Measurements from ENCODE around the gene IMMP1L. TPM values are rescaled to one million over a fixed set of nuclear protein-coding genes. Genes with fewer than 3 reads are reported as not detected.

Gene IMMP1L
- total RNA-seq, 1 donor from 2014 or later = 37.4 TPM

DNA sequence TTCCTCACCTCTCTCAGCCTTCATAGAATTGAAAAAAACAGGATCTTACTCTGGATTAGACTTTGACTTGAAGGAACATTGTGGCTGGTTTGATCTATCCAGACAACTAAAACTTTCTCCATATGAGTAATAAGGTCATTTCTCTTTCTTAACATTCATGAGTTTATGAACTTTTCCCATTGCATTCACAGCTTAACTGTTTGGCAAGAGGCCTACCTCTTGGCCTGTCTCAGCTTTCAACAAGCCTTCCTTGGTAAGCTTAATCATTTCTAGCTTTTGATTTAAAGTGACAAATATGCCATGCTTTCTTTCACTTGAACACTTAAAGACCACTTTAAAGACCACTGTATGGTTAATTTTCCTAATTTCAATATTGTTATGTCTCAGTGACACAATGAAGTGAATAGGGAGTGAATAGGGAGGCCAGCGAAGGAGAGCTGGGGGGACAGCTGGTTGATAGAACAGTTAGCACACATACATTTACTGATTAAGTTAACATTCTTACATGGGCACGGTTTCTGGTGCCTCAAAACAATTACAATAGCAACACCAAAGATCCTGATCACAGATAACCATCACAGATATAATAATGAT is 17.0 kb downstream of the IMMP1L start:
- DNase-seq (ENCODE audit: low spot score in 2 of 2, unreplicated experiment in 2 of 2) = no peak
- H3K4me1 Mint-ChIP-seq = peaks cover 8% of the 10 kb centered on the region
- H3K4me3 Mint-ChIP-seq = no peak overlapping the region
- no peak overlapping the region for H3K27ac Mint-ChIP-seq
- no peaks in the 10 kb centered on the region for H3K27me3 Mint-ChIP-seq (ENCODE audit: low read depth)
- TF ChIP-seq, protein P1, sequence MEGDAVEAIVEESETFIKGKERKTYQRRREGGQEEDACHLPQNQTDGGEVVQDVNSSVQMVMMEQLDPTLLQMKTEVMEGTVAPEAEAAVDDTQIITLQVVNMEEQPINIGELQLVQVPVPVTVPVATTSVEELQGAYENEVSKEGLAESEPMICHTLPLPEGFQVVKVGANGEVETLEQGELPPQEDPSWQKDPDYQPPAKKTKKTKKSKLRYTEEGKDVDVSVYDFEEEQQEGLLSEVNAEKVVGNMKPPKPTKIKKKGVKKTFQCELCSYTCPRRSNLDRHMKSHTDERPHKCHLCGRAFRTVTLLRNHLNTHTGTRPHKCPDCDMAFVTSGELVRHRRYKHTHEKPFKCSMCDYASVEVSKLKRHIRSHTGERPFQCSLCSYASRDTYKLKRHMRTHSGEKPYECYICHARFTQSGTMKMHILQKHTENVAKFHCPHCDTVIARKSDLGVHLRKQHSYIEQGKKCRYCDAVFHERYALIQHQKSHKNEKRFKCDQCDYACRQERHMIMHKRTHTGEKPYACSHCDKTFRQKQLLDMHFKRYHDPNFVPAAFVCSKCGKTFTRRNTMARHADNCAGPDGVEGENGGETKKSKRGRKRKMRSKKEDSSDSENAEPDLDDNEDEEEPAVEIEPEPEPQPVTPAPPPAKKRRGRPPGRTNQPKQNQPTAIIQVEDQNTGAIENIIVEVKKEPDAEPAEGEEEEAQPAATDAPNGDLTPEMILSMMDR (IDR thresholded peaks at IDR 0.05; ENCODE audit: unreplicated experiment) = no peak
- H3K9me3 Mint-ChIP-seq = peaks cover 25% of the 10 kb centered on the region
- peaks cover 44% of the 10 kb centered on the region for H3K36me3 Mint-ChIP-seq

DNA sequence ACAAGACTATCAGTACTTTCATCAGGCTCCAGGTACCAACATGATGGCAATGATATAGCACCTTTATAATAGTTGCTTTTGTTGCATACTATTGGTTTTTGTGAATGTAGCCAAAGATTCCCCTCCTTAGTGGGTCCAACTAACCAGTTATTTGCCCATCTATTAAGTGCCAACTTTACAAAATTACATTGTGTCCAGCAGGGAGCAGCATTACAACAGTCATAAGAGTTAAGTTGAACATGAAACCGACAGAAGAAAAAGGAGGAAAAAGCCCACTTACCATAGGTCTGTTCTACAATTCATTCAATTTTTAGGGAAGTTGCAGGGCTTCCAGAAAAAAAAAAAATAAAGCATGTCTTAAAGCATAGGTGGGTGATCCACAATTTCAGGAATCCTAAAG is 21.6 kb downstream of the IMMP1L start:
- Mint-ChIP-seq H3K4me1 (peaks cover 8% of the 10 kb centered on the region), H3K36me3 (peaks cover 11% of the 10 kb centered on the region), H3K4me3 (no peak overlapping the region), H3K9me3 (no peaks in the 10 kb centered on the region), H3K27me3 (ENCODE audit: low read depth) (no peaks in the 10 kb centered on the region), H3K27ac (no peak overlapping the region)
- DNase-seq (ENCODE audit: low spot score in 2 of 2, unreplicated experiment in 2 of 2) = no peak
- TF ChIP-seq, protein P1 (IDR thresholded peaks at IDR 0.05; ENCODE audit: unreplicated experiment) = peak; percentile 32

DNA sequence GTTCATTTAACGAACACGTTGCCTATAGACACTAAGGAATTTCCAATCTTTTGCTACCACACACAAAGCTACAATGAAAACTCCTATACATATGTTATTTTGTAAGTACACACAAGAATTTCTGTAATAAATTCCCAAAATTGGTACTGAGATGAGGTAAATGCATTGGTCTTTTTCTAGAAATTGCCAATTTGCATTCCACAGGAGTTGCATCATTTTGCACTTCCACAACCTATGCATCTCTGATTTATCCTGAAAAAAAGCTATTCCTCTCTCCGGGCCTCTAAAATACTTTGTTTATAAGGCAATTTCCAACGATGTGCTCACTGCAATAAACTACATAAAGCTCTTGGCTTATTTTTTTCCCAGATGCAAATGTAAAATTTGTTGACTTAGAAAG is 24.9 kb downstream of the IMMP1L start:
- Mint-ChIP-seq H3K9me3 (no peaks in the 10 kb centered on the region), H3K27ac (no peak overlapping the region), H3K4me3 (no peak overlapping the region), H3K4me1 (peaks cover 6% of the 10 kb centered on the region), H3K36me3 (peaks cover 5% of the 10 kb centered on the region), H3K27me3 (ENCODE audit: low read depth) (no peaks in the 10 kb centered on the region)
- no peak for DNase-seq (ENCODE audit: low spot score in 2 of 2, unreplicated experiment in 2 of 2)
- TF ChIP-seq, protein P1 (IDR thresholded peaks at IDR 0.05; ENCODE audit: unreplicated experiment) = no peak

DNA sequence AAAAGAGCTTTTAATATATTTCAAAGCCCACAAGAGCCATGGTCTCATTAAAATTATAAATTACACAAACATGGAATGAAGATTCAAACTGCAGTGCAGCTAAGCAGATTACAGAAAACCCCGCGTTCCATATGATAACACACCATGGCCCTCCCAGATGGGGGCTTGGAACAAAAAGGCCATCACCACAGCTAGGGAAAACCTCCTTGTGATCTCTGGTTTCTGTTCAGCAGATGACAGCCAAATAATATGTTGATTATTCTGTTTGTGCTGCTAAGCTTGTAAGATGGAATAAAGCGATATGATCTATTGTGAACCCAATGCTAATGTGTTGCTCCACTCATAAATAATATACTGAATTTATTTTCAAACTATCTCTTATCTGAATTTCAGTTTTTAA is 28.5 kb downstream of the IMMP1L start:
- H3K27ac Mint-ChIP-seq = no peak overlapping the region
- H3K9me3 Mint-ChIP-seq = no peaks in the 10 kb centered on the region
- TF ChIP-seq, protein P1 (IDR thresholded peaks at IDR 0.05; ENCODE audit: unreplicated experiment) = no peak
- peaks cover 7% of the 10 kb centered on the region for H3K4me1 Mint-ChIP-seq
- DNase-seq (ENCODE audit: low spot score in 2 of 2, unreplicated experiment in 2 of 2) = no peak
- H3K36me3 Mint-ChIP-seq = no peaks in the 10 kb centered on the region
- no peaks in the 10 kb centered on the region for H3K27me3 Mint-ChIP-seq (ENCODE audit: low read depth)
- no peak overlapping the region for H3K4me3 Mint-ChIP-seq

DNA sequence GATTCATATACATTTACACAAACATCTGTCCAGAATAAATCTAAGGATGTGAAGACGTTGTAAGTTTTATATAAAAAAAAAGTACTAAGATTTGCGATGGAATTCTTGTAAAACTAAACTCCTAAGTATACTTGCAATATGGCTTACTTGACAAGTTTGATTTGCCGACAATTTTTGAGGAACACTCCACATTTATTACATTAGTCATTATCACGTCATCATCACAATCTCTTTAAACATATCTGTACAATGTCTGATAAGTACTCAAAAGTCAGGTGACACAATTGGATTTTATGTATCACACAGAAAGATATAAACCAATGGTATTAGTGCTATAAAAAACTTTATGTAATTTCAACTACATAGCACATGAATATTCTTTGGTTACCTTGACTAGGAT is 30.4 kb downstream of the IMMP1L start:
- TF ChIP-seq, protein P1 (IDR thresholded peaks at IDR 0.05; ENCODE audit: unreplicated experiment) = no peak
- DNase-seq (ENCODE audit: low spot score in 2 of 2, unreplicated experiment in 2 of 2) = no peak
- no peaks in the 10 kb centered on the region for H3K27me3 Mint-ChIP-seq (ENCODE audit: low read depth)
- H3K27ac Mint-ChIP-seq = no peak overlapping the region
- no peaks in the 10 kb centered on the region for H3K9me3 Mint-ChIP-seq
- peaks cover 7% of the 10 kb centered on the region for H3K4me1 Mint-ChIP-seq
- no peak overlapping the region for H3K4me3 Mint-ChIP-seq
- no peaks in the 10 kb centered on the region for H3K36me3 Mint-ChIP-seq

DNA sequence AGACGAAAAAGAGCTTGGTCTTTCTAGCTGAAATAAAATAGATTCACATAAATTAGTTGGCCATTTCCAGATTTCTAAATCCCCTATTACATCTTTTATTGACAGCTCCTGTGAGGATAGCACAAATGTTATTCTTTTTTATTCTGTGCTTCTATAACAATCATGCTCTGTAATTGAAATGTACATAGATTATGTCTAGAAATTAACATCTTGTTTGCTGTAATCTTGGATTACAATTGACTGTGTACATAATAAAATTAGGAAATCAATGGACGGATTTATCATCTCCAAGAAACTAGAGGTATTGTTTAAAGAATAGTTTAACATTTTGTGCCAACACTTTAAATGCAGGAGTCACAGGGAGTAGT is 31.2 kb downstream of the IMMP1L start:
- no peak for DNase-seq (ENCODE audit: low spot score in 2 of 2, unreplicated experiment in 2 of 2)
- TF ChIP-seq, protein P1 (IDR thresholded peaks at IDR 0.05; ENCODE audit: unreplicated experiment) = no peak
- H3K27ac Mint-ChIP-seq = no peak overlapping the region
- peaks cover 7% of the 10 kb centered on the region for H3K4me1 Mint-ChIP-seq
- no peaks in the 10 kb centered on the region for H3K9me3 Mint-ChIP-seq
- no peaks in the 10 kb centered on the region for H3K36me3 Mint-ChIP-seq
- H3K4me3 Mint-ChIP-seq = no peak overlapping the region
- no peaks in the 10 kb centered on the region for H3K27me3 Mint-ChIP-seq (ENCODE audit: low read depth)
